ENCODE data around the gene METTL15.

DNA sequence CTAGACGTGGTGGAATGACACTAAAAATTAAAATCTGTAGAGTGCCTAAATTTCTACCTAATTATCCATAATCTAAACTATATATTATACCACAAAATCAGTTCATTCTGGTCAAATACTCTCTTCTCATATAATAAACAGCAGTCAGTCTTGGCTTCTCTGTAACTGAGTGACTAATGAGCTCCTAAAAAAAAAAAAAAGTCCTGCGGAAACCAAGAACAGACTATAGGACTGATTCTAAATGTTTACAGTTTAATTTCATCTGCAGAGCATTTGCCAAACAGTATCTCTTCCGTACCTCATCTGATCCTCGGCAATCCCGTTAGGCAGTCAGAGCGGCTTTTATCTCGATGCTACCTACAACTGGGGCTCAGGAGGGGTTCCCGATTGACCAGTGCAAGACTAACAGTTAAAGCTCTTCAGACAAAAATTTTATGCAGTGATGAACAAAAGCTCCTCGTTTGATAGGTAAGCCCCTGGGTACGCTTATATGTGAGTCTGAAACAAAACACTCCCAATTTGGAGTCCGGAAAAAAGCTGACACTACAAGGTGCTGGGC, 918 bp upstream of the METTL15 start:
- no peak for TF ChIP-seq EZH2phosphoT487 (IDR thresholded peaks at IDR 0.05)
- TF ChIP-seq, protein P1, sequence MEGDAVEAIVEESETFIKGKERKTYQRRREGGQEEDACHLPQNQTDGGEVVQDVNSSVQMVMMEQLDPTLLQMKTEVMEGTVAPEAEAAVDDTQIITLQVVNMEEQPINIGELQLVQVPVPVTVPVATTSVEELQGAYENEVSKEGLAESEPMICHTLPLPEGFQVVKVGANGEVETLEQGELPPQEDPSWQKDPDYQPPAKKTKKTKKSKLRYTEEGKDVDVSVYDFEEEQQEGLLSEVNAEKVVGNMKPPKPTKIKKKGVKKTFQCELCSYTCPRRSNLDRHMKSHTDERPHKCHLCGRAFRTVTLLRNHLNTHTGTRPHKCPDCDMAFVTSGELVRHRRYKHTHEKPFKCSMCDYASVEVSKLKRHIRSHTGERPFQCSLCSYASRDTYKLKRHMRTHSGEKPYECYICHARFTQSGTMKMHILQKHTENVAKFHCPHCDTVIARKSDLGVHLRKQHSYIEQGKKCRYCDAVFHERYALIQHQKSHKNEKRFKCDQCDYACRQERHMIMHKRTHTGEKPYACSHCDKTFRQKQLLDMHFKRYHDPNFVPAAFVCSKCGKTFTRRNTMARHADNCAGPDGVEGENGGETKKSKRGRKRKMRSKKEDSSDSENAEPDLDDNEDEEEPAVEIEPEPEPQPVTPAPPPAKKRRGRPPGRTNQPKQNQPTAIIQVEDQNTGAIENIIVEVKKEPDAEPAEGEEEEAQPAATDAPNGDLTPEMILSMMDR (IDR thresholded peaks at IDR 0.05): no peak

Data from neural progenitor cell (in vitro differentiated cells).